Activated T-helper 1 cell treated with Interleukin-2 at 50 U/mL for 16 hours (primary cell): Measurements from ENCODE around the gene ITIH4.

Experiments used
- DNase-seq: peaks from one replicate; pipeline ENCODE4 v3.0.0-alpha.2; 2020; ENCODE audit warnings: low read depth

Gene ITIH4

DNA sequence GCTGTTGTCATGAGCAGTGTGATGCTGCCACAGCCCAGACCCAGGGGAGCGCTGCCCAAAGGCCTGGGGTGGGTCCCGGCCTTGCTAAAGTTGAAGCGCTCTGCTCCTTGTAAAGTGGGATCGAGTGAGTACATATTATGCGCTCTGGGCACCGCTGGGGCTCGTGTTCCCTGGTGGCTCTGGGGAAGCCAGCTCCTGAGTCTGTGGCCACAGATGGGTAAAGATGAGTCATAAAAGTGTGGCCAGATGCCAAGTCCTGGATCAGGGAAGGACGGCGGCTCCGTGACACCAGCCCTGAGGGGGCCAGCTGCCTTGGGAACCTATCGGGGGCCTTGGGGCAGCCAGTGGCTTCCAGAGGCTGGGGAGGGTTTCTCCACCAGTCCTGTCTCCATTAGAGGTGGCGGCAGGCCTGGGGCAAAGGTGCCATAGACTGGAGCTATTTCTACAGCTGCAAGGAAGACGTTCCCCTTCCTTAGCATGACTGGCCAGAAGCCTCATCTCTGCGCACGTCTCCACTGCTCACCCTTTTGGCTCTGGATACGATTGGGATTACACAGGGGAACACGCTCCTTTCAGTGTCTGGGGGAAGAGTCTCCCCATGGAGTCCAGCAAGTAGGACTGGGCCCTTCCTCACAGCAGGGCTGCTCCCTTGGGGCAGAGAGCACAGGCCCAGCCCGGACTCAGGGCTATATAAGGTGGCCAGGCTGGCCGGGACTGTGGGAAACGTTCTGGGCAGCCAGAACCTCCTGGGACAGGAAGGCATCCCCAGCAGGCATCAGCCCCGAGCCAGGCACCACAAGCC is 1.2 kb upstream of the ITIH4 start:
- DNase-seq = no peak

DNA sequence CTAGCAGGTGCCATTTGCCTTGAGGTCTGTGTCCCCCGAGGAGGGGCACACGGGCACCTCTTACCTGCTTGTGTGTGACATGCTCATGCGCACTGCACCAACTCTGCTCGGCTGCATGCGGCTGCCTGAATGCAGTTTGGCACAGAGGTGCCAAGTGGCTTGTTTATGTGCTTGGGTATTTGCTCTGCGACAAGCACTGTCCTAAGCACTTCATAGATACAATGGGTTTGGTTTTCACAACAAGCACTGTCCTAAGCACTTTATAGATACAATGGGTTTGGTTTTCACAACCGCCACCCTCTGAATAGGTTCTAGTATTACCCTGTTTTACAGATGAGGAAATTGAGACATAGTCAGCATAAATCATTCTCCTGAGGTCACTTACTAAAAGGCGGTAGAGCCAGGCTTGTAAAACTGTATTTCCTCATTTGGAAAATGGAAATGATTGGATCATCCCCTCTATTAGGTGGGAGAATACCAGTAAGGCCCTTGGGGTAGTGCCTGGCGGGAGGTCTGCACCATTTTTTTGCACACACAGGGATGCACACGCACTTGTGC is 487 bp downstream of the ITIH4 start:
- DNase-seq = no peak

DNA sequence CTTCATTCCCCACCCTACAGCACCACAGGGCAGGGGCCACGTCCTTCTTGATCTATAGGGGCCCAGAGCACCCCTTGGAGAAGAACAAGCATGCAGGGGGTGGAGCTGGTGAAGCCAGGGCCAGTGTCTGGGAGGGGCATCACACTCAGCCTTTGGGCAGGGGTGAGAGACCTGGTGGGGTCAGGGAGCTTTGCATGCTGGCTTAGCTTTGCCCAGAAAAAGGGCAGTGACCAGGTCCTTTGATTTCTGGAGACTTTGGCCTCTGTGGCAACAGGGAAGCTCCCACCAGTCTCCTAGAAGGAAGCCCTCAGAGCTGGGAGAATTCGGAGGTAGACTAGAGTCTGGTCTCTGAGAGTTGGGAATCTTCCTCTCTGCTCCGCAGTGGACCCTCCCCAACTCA is 990 bp downstream of the ITIH4 start:
- no peak for DNase-seq

DNA sequence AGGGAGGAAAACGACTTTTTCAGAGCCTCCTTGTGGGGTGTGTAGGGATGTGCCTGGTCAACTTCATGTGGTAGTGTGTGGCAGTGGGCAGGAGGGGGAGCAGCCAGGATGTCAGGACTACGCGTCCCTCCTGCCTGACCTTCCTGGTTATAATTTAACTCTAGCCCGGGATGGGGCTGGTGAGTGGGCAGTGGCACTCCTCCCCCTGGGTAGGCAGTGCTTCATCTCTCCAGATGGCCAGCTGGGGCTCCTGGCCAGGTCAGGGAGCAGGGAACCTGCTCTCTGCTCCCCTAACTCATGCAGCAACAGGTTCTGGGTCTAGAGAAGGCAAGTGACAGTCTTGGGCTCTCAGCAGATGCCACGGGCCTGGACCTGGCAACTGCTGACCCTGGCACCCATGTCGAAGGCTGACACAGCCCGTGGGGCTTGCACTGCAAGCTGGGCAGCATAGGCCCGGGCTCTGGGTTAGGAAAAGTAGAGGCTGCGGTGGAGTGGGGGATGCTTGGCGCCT is 2.6 kb downstream of the ITIH4 start:
- DNase-seq = no peak

DNA sequence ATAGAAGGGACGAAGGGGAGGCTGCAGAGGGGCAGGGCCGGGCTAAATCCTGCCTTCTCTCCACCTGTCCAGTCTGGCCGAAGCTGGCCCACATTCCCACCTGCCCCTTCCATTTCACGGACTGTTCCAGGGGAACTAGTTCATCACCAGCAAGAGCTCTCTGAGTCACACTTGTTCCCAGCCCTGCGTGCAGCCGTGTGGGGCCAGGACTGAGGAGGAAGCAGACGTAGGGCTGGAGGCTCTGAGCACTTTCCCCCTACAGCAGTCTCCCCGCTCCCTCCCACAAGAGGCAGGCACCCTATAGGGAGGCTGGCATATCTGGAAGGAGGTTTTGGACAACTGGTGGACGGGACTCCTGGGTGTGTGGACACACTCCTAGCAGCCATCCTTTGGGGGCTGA is 3.0 kb downstream of the ITIH4 start:
- DNase-seq = no peak

DNA sequence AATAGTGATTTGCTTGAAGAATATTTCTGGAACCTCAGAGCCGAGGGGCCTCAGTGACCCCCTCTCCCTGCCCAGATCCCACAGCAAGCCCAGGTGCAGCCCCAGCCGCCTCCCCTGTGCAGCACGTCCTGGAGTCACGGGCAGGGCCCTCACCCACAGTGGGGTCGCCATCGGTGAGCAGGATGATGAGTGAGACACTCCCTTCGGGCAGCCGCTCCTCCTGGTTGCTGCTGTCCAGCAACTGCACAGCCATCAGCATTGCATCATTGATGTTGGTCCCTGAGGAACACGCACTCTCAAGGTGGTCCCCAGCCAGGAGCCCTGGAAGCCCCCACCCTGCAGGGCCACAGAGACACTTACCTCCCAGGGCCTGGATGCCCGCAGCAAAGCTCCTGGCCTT is 6.4 kb downstream of the ITIH4 start:
- DNase-seq = no peak

DNA sequence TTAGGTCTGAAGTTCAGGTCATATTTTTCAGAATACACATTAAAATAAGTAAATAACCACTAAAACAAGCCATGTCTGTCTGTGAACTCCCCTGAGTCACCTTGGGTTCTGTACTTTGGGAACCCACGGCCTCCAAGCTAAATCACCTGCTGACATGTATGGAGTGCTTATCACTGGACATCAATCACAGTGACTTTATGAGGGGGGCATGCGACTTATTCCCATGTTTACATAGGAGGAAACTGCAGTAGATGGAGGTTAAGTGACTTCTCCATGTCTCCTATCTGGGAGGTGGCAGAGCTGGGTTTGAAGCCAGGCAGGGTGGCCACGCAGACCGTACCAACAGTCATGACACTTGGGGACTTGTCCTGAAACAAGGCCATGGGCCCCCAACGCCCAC is 8.1 kb downstream of the ITIH4 start:
- DNase-seq = no peak

DNA sequence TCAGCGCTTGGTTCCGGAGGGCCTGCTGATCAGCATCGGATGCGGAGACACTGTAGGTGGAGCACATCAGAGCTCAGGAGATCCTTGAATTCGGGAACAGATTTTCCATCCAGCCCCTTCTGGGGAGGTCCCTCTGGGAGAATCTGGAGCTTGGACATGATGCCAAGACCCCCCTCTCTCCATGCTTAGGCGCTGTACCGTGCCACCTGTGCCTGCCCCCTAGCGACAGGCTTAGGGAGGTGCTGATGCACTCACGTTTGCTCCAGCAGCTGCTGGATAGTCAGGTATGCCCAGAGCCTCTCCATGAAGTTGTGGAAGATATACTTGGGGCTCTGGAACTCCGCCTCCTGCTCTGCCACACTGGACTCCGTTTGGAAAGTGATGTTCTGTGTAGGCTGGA is 9.7 kb downstream of the ITIH4 start:
- no peak for DNase-seq

DNA sequence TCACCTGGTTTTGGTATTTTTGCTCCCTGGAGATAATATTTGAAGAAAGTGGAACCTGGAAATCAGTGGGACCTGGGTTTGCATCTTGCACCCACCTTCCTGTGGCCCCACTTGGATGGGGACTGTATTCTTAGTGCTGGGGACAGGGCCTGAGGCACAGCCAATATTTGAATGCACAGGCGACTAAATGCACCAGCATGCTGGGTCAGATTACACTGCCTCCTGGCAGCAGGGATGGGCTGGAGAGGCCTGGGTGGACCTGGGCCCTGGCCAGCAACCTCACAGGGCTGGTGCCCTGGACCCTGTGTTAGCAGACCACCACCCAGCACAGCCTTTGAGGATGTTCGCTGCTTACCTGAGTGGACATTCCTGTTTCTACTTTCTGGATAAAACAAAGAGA is 10.5 kb downstream of the ITIH4 start:
- DNase-seq = no peak

DNA sequence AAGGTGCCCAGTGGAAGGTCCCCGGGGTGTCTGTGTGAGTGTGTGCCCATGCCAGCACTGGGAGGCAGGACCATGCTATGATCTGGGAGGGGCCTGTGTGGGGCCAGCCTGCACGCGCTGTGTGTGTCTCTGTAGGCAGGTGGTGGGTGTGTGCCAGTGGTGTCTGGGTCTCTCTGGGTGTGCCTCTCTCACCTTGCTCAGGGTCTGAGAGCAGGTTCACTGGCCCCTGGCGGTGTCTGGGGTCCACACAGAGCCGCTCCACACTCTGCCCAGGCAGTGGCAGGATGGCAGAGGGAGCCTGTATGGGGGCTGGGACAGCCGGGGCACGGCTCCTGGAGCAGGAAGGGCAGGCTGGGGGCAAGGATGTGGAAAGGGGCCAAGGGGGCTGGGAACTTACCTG is 12.6 kb downstream of the ITIH4 start:
- no peak for DNase-seq

DNA sequence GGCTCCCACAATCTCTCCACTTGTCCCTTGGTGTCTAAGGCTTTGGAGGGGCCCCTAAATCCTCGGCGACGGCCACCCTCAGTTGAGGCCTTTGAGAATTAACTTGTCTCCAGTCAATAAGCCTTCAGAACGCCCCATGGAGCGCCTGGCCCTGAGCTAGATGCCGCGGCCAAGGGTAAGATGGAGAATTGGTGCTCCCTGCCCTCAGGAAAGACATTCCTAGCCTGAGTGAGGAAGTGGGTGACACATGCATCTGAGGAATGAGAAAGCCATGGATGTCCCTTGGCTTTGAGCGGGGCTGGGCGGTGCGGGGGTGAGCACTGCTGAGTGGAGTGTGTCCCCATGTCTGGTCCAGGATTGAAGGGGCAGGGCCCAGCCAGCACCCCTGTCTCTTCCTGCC is 13.3 kb downstream of the ITIH4 start:
- no peak for DNase-seq

DNA sequence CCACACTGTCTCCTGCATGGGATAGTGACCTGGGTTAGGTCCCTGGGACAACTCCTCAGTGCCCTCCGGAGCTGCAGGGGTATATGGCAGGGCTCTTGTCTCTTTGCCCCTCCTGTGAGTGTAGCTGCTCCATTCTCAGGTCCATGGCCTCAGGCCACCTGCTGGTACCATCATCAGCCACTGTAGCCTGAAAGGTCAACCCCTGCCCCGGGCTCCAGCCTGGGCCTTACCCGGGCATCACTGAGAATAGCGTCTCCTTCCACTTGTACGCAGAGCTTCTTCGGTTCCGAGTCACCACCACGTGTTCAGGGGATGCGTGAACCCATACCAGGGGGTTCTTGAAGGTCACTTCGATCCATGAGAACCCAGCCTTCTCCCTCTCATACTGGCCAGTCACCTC is 13.8 kb downstream of the ITIH4 start:
- DNase-seq = no peak

DNA sequence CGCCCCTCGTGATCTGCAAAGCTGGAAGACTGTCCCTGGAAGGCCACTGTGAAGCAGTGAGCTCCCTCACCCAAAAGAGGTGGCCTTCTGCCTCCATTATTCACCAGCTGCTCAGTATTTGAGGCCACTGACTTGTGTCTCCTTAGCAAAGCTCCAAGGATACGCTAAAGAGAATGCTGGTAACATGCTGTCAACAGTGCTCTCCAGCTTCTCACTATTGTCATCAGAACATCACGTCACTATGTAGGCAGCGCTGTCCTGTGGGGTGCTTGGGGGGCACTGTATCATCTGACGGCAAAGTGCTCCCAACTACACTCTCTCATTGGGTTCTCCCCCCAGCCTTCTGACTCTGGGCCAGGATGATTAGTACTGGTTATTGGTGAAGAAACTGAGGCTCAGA is 14.3 kb downstream of the ITIH4 start:
- DNase-seq = no peak

DNA sequence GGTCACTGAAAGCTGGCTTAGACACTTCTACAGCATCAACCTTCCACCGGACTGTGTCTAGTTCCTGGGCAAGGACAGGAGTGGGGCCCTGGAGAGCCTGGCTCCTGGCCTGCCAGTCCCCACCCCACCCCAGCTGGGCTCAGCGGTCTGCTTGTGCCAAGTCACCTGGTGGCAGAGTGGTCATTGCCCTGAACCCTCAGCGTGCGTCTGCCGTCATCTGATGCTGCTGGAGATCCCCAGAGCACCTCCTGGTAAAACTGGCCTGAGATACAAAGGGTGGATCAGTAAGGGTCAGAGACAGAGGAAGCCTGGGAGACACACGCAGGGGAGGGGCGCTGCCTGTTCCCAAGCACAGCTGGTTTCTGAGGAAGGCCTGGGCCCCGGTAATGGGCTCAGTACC is 16.7 kb downstream of the ITIH4 start:
- no peak for DNase-seq

DNA sequence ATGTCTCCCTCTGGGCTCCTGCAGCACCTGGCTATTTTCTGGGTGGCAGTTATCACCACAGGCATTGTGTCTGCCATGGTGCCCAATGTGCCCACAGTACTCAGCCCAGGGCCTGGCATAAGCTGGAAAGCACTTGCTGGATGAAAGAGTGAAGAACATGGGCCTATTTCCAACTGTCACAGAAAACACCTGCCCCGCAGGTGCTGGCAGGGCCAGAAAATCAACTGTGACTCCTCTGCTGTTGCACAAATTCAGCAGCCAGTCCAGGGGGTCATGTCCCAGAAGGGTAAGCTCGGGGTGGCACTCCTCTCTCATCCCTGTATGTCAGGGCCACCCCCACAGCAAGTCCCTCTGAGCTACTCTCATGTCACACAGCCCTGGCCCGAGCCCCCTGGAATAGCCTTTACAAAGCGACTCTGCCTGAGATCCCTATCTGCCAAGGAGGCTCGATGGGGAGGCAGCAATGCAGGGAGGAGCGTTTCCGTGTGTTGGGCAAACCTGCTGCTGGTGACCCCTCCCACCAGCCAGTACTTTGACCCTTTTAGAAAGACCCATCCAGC is 18.9 kb downstream of the ITIH4 start:
- DNase-seq = no peak

DNA sequence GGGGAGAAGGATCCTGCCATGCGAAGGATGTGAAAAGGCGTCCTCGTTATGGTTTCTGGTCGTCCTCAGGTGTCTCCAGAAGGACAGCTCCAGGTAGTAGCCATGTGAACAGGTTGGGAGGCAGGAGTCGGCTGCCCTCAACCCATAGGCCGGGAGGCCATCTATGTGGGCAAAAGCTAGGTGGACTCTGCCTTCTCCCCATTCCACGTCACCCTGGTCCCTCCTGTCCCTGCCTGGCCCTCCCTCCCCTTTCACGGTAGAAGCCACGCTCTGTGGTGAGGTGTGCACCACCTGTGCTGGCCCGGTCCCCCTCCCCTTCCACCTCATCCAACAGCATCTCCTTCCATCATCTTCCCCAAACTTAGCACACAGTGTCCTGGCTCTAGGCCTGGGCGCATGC is 19.5 kb downstream of the ITIH4 start:
- no peak for DNase-seq

DNA sequence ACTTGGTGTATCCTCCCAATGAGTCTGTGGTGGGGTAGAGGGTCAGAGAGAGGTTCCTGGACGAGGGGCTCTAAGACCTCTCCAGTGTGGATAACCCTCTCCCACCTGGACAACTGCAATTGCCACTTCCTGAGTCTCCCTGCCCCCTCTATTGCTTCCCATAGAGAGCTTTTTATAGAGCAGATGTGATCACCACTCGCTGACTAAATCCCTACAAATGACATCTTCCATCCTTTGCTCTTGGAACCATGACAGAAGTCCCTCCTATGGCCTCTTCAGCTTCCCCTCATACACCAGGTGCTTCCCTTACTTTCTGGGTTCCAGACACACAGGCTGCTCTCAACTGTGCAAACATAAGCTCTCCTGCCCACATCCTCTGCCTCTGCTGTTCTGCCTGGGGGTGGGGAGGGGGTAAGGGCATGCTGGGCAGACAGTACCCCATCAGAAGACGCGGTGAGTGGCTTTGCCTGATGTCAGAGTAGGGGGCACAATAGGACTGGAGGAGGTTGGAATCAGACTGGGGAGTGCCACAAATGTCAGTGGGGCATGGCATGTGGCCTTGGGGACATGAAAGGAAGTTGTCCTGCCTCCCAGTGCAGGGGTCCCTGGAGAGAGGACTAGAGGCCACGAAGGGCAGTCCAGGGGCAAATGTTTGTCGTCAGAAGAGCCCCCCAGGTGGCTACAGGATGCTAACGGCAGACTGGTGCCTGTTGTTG is 20.7 kb downstream of the ITIH4 start:
- DNase-seq = no peak

DNA sequence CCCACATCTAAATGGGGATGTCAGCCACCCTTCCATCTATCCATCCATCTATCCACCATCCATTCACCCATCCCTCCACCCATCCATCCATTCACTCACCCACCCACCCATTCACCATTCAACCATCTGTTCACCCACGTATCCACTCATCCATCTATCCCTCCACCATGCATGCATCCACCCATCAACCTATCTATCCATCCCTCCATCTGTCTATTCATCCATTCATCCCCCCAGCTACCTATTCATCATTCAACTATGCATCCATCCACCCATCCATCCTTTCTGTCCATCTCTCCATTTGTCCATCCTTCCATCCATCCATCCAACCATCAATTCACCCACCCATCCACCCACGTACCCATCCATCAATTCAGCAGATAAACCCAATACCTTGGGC is 21.3 kb downstream of the ITIH4 start:
- no peak for DNase-seq

DNA sequence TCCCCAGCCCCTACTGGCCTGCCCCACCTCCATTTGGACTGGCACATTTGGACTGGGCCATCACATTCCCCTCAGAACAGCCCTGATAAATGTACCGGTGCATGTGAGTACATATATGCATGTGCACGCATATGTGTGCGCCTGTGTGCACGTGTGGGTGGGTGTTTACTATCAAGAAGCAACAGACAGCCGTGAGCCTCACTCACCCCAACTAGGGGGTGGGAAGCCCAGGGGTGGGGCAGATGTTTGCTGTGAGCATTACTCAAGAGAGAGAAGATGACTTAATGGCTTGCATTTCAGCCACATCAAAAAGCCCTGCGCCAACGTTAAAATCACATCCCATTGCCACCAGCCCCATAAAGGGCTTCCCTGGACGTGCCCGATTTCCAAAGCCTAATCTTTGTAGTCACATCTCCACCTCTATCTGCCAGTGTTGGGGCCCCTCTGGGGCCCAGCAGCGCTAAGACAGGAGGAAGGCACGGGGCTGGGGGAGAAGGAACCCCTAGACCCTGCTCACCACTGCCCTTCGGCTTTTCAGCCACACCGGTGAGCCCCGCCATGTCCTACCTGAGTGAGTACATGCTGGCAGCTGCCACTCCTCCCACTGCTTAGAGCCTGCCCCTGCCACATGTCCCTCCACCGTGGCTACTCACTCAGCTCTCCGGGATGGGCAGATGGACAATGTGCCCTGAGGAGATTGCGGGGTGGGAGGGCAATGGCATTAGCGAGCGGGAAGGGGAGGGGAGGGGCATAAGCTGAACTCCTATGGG is 25.0 kb downstream of the ITIH4 start:
- DNase-seq = no peak

DNA sequence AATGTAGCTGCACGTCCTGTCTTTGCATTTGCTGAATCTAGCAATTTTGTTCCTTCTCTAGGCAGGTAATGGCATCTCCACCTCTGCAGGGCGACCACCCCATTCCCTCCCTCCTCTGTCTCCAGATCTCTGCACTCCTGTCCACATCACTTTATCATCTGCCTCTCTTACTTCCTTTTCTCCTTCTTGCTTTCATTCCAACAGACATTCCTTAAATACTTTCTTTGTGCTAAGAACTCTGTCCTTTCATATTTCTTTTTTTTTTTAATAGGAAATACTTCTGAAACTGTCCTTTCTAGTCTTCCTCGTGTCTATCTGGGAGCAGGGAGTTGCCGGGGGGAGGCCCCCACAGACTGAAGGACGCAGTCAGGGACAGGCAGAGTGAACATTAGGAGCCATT is 28.6 kb downstream of the ITIH4 start:
- DNase-seq = no peak

DNA sequence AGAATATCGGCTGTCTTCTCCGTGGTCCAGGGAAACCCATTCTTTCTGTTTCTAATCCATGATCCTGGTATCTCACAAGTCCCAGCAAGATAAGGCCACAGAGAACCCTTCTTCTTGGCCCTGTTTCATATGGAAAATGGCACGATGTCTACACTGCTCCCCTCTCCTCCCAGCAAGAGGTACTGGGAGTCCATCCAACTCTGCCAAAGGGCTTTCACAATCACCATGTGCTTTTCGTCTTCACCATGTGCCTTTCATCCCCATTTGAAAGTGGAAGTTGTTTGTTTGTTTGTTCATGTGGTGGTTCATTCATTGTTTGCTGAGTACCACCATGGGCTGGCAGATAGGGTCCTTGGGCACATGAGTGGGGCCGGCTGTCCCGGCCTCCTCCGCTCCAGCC is 30.4 kb downstream of the ITIH4 start:
- no peak for DNase-seq

DNA sequence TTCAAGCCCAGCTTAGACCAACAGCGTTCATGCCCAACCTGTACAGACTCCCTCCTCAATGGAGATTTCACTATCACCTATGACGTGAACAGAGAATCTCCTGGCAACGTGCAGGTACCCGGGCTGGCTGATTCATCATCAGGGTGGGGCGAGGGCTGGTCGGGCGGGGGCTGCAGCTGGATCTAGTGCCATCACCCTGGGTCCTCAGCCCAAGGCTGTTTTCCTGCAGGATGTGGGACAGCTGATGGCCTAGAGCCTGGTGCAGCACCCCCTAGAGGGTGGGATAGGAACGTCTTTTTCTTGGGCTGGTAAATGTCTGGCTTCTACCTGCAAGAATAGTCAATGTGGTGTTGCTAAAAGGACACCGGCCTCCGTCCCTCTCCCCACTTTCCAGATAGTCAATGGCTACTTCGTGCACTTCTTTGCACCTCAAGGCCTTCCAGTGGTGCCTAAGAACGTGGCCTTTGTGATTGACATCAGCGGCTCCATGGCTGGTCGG is 31.4 kb downstream of the ITIH4 start:
- DNase-seq = no peak
